GM19351 (cell line): ENCODE data around the gene PANK4.
A peak's percentile ranks its signal among the peaks of the same experiment; 100 is the strongest.
"Not testable (repeated sequence)": the region's sequence is repeated elsewhere in the genome, so short reads cannot be mapped to it uniquely, and the experiment has no call there.

Experiments
- ATAC-seq: cut with Tn5 transposase; IDR thresholded peaks from one replicate; pipeline ENCODE4 v1.9.1; 2021; ENCODE audit warnings: mild to moderate bottlenecking, moderate library complexity; ENCODE audit not compliant: unreplicated experiment

The PANK4 gene

GRCh38 chr1:2559509-2560298 is 33.3 kb upstream of the PANK4 start:
- ATAC-seq, result no peak

- ATAC-seq, result no peak
Measured at GRCh38 chr1:2558861-2559260, 32.5 kb upstream of the PANK4 start.

- ATAC-seq, result no peak
Measured at GRCh38 chr1:2558420-2558819, 32.0 kb upstream of the PANK4 start.

- no peak for ATAC-seq
Measured at GRCh38 chr1:2557482-2558400, 31.3 kb upstream of the PANK4 start.

GRCh38 chr1:2556678-2557481 is 30.5 kb upstream of the PANK4 start:
- ATAC-seq, result peak; percentile 36

GRCh38 chr1:2556277-2556677 is 29.9 kb upstream of the PANK4 start, which contains the start of gene TNFRSF14:
Gene TNFRSF14, plus strand, starts transcription at chr1:2556371. Its CDS starts 294 bp downstream, at chr1:2556665.
- peak; percentile 50 for ATAC-seq

GRCh38 chr1:2555634-2556276 is 29.4 kb upstream of the PANK4 start:
- peak; percentile 36 for ATAC-seq

GRCh38 chr1:2554621-2555387 is 28.4 kb upstream of the PANK4 start:
- ATAC-seq, result no peak

- ATAC-seq, result no peak
Measured at GRCh38 chr1:2553871-2554620, 27.6 kb upstream of the PANK4 start.

GRCh38 chr1:2553076-2553475 is 26.7 kb upstream of the PANK4 start:
- not testable (repeated sequence) for ATAC-seq

GRCh38 chr1:2552189-2552588 is 25.8 kb upstream of the PANK4 start:
- no peak for ATAC-seq

- not testable (repeated sequence) for ATAC-seq
Measured at GRCh38 chr1:2551544-2551943, 25.1 kb upstream of the PANK4 start.

- not testable (repeated sequence) for ATAC-seq
Measured at GRCh38 chr1:2550309-2550861, 24.0 kb upstream of the PANK4 start.

GRCh38 chr1:2549367-2550029 is 23.1 kb upstream of the PANK4 start:
- ATAC-seq, result not testable (repeated sequence)

GRCh38 chr1:2548068-2548589 is 21.7 kb upstream of the PANK4 start:
- peak; percentile 13 for ATAC-seq

- no peak for ATAC-seq
Measured at GRCh38 chr1:2547210-2548067, 21.0 kb upstream of the PANK4 start.
